A549 (cell line): ENCODE data around the gene RASSF3. TPM values are rescaled to one million over a fixed set of nuclear protein-coding genes. Genes with fewer than 3 reads are reported as not detected.

Experiments used
- ATAC-seq, 2 experiments: fragments of 200-7000 bp in 1 of 2; fragments of >200 bp in 1 of 2; cut with Nextera tagmentation in 1 of 2; cut with Tn5 transposase in 1 of 2; 3 replicates each; pipeline versions ENCODE4 v1.8.0 to v1.9.1; 2018 to 2020; ENCODE audit warnings: mild to moderate bottlenecking in 1 of 2, moderate library complexity in 1 of 2
- CTCF ChIA-PET: fragments of 300-600 bp; sonication (Branson Sonifier 250); formaldehyde crosslinking; extraction: SDS; loops from one replicate; lab custom pipeline; 2021; ENCODE audit warnings: antibody characterized with exemption, inconsistent platforms; lab: Yijun Ruan, JAX
- POLR2A ChIA-PET: fragments of 350-600 bp; formaldehyde crosslinking; extraction: SDS; loops from one replicate; lab custom pipeline; 2021; ENCODE audit warnings: antibody characterized with exemption, inconsistent platforms; lab: Yijun Ruan, JAX
- DNase-seq, 2 experiments: peaks; one replicate each; pipeline versions ENCODE4 v3.0.0 to v3.0.0-alpha.2; 2011 to 2016; ENCODE audit warnings: low read depth in 1 of 2, low spot score in 1 of 2
- FAIRE-seq: peaks from 2 replicates; lab custom pipeline; 2011; peaks lifted over from hg19 to GRCh38; lab: Jason Lieb, UNC
- H3K27ac ChIP-seq, 2 experiments: fragments of >200 bp; sonication (Bioruptor Twin); formaldehyde crosslinking; 3 replicates each; pipeline ENCODE4 v1.5.1; 2016 to 2017
- H3K4me1 ChIP-seq: fragments of >200 bp; sonication (Bioruptor Twin); formaldehyde crosslinking; 3 replicates; pipeline ENCODE4 v1.6.1; 2016
- H3K4me2 ChIP-seq: fragments of >200 bp; sonication (Bioruptor Twin); formaldehyde crosslinking; 3 replicates; pipeline ENCODE4 v1.6.1; 2016
- H3K4me3 ChIP-seq: fragments of >200 bp; sonication (Bioruptor Twin); formaldehyde crosslinking; 3 replicates; pipeline ENCODE4 v1.5.1; 2016
- H3K9me3 ChIP-seq: fragments of >200 bp; sonication (Bioruptor Twin); formaldehyde crosslinking; 3 replicates; pipeline ENCODE4 v1.6.1; 2016
- FOSL2 ChIP-seq, 2 experiments: fragments of 450-650 bp in 1 of 2; fragments of >200 bp in 1 of 2; sonication (Bioruptor Twin) in 1 of 2; formaldehyde crosslinking; IDR thresholded peaks; 2 replicates each; pipeline versions ENCODE4 v1.5.0 to v1.6.1; 2016 to 2020; ENCODE audit warnings: mild to moderate bottlenecking in 1 of 2, moderate library complexity in 1 of 2
- SREBF2 ChIP-seq: fragments of 450-650 bp; IDR thresholded peaks from 2 replicates; pipeline ENCODE4 v1.6.1; 2014; ENCODE audit warnings: mild to moderate bottlenecking, moderate library complexity
- WGBS: methylation state at CpG from one replicate; pipeline ENCODE4 v1.1.6; 2017; ENCODE audit errors: missing lambda C conversion rate; 5-methylcytosine and 5-hydroxymethylcytosine counted together
- polyA plus RNA-seq, 4 experiments: library from polyadenylated mRNA; depleted of rRNA in 3 of 4; stranded (reverse); fragments of >200 nt; fragmentation: RNase III in 1 of 4; extraction: RNeasy Plus Mini Kit Qiagen cat#74134 plus additional on column Dnase treatment in 1 of 4; gene quantifications; 2 replicates in 3 of 4; 3 replicates in 1 of 4; pipeline ENCODE4 v1.2.3, GENCODE V29; 2011 to 2017
- small RNA-seq, 6 experiments: library from RNA; depleted of rRNA; stranded (forward); fragments of <200 nt; gene quantifications; one replicate each; pipeline ENCODE3, GENCODE V24; 2012
- TF ChIP-seq, protein P1 (sequence below): IDR thresholded peaks from 2 replicates; pipeline ENCODE4 v1.6.1; 2012
- TF ChIP-seq, protein P2 (sequence below): fragments of >200 bp; sonication (Bioruptor Twin); formaldehyde crosslinking; IDR thresholded peaks from 2 replicates; pipeline ENCODE4 v1.6.1; 2016

Gene RASSF3
- polyA plus RNA-seq, 2 of the 4 experiments (the other 2 are of a cell fraction), result 19.7 to 35.4 TPM

DNA sequence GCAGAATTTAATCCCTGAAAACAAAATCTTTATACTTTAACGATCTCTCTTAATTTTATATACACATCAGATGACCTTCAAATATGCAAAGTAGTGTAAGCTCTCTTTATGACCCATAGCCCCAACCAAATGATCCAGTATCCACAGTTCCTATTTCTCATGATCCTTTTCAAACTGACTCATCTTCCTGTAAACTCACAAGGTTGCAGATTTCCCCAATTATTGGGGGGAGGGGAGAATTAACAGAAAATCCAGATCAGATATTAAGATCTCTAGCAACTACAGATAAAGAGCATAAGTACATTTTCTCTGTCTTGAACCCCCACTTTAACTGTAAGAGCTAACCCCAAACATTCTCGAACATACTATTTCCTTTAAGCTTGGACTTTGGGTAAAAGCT is 136.4 kb downstream of the RASSF3 start:
- Histone ChIP-seq H3K9me3 (no peaks in the 10 kb centered on the region), H3K4me2 (no peak overlapping the region), H3K4me3 (no peak overlapping the region), H3K27ac (no peak overlapping the region), H3K4me1 (peaks cover 21% of the 10 kb centered on the region)
- WGBS, result 89% methylated on average over 2 of the region's 2 CpGs
- TF ChIP-seq SREBF2, result no peak
- no peak for TF ChIP-seq FOSL2 (IDR thresholded peaks at IDR 0.05)
- TF ChIP-seq FOSL2 (CRISPR knock-in tag; IDR thresholded peaks at IDR 0.05), result no peak
- TF ChIP-seq, protein P1, sequence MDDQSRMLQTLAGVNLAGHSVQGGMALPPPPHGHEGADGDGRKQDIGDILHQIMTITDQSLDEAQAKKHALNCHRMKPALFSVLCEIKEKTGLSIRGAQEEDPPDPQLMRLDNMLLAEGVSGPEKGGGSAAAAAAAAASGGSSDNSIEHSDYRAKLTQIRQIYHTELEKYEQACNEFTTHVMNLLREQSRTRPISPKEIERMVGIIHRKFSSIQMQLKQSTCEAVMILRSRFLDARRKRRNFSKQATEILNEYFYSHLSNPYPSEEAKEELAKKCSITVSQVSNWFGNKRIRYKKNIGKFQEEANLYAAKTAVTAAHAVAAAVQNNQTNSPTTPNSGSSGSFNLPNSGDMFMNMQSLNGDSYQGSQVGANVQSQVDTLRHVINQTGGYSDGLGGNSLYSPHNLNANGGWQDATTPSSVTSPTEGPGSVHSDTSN, result no peak
- TF ChIP-seq, protein P2, sequence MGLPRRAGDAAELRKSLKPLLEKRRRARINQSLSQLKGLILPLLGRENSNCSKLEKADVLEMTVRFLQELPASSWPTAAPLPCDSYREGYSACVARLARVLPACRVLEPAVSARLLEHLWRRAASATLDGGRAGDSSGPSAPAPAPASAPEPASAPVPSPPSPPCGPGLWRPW, result no peak
- no peak for ATAC-seq
- no peak for FAIRE-seq
- CTCF ChIA-PET, result interaction anchor here (1.3 to 2.9 kb wide), 2 partner anchors 10 to 197 kb away, joined by 5 to 8 read pairs; no protein-coding TSS in a partner anchor
- POLR2A ChIA-PET, result no interaction called here
- DNase-seq, result no peak

Small RNA genes within 50 kb of the gene (small RNA-seq; reads per million reads assigned to genes)
- gene MIR548C (0 reads per million in 6 experiments), gene MIR548Z (0 reads per million in 6 experiments), gene RF00137 (0 reads per million in 6 experiments)

Other genes starting within 250 kb of the RASSF3 start
- gene C12orf56, start 219.7 kb upstream of the RASSF3 start, polyA plus RNA-seq (2011; rRNA removed), result 0.22 and 0.37 TPM in 2 replicates
- gene C12orf56, start 219.7 kb upstream of the RASSF3 start, polyA plus RNA-seq (2017; fragmentation: RNase III; extraction: RNeasy Plus Mini Kit Qiagen cat#74134 plus additional on column Dnase treatment), result 0.05 to 0.18 TPM in 2 of 3 replicates, not detected in the other
- 206 and 229 TPM in 2 replicates for gene XPOT, start 206.1 kb upstream of the RASSF3 start, polyA plus RNA-seq (2011; rRNA removed)
- gene XPOT, start 206.1 kb upstream of the RASSF3 start, polyA plus RNA-seq (2017; fragmentation: RNase III; extraction: RNeasy Plus Mini Kit Qiagen cat#74134 plus additional on column Dnase treatment), result 63.0 to 65.9 TPM (median 65.5 TPM) in 3 replicates
- 34.6 and 52.5 TPM in 2 replicates for gene TBK1, start 158.4 kb upstream of the RASSF3 start, polyA plus RNA-seq (2011; rRNA removed)
- gene TBK1, start 158.4 kb upstream of the RASSF3 start, polyA plus RNA-seq (2017; fragmentation: RNase III; extraction: RNeasy Plus Mini Kit Qiagen cat#74134 plus additional on column Dnase treatment), result 28.0 to 29.3 TPM (median 28.7 TPM) in 3 replicates
- 109 and 136 TPM in 2 replicates for gene GNS, start 148.9 kb downstream of the RASSF3 start, polyA plus RNA-seq (2011; rRNA removed)
- gene GNS, start 148.9 kb downstream of the RASSF3 start, polyA plus RNA-seq (2017; fragmentation: RNase III; extraction: RNeasy Plus Mini Kit Qiagen cat#74134 plus additional on column Dnase treatment), result 50.6 to 57.5 TPM (median 54.3 TPM) in 3 replicates
- 3.5 and 4.4 TPM in 2 replicates for gene TBC1D30, start 214.2 kb downstream of the RASSF3 start, polyA plus RNA-seq (2011; rRNA removed)
- gene TBC1D30, start 214.2 kb downstream of the RASSF3 start, polyA plus RNA-seq (2017; fragmentation: RNase III; extraction: RNeasy Plus Mini Kit Qiagen cat#74134 plus additional on column Dnase treatment), result 0.65 to 0.85 TPM (median 0.67 TPM) in 3 replicates